Activated CD8-positive, alpha-beta memory T cell treated with anti-CD3 and anti-CD28 coated beads for 4 hours (primary cell): ENCODE results near the gene PRSS36.
"Not testable (repeated sequence)": the region's sequence is repeated elsewhere in the genome, so short reads cannot be mapped to it uniquely, and the experiment has no call there.

Experiments
- DNase-seq, 2 donors: peaks; one replicate each; pipeline ENCODE4 v3.0.0-alpha.2; 2020; ENCODE audit warnings: low read depth in 2 of 2

The PRSS36 gene

GRCh38 chr16:31141489-31142108, 8.3 kb downstream of the PRSS36 start:
- DNase-seq: no peak

- DNase-seq: not testable (repeated sequence)
These were observed 8.8 kb downstream of the PRSS36 start for GRCh38 chr16:31141071-31141469.

DNA sequence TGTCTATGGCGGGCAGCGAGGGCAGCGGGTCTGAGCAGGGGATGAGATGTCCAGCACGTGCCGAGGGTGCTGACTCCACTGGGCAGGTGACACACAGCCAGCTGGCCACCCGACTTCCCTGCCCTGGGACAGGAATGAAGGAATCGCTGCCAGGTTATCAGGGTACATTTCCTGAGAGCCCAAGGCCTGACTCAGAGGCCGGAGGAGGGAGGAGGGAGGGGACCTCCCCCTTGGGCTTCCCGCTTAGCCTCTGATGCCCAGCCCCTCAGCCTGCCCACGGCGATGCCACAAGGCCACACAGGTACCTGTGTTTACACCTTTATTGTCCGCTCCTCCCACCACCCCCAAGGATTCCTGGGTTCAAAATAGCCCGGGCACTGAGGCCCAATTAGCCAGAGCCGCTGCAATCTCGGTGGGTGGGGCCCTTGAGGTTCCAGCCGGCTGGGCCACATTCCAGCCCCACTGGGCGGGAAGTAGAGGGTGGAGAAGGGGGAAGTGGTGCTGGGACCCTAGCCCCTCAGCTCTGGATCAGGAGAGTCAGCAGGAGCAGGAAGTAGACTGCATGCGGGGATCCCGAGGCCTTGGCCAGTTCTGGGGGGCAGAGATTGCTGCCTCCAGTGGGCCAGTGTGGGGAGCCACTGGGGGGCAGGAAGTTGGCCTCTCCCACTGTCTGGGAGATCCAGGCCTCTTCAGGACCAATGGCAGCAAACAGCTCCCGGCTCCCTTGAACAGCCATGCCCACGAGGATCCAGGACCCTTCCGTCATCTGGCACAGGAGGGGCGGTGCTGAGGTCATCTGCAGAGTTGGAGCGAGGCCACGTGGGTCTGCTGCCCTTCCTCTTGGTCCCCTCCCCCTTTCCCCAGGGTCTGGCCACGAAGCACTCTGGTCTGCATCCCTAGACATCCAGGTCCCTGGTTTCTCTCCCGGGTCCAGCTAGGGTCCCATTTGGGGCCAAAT, 11.0 kb downstream of the PRSS36 start:
- no peak for DNase-seq

- DNase-seq: not testable (repeated sequence)
These were observed 12.9 kb downstream of the PRSS36 start for GRCh38 chr16:31136822-31137499.

- DNase-seq: no peak
These were observed 13.6 kb downstream of the PRSS36 start for GRCh38 chr16:31136287-31136662.

GRCh38 chr16:31135535-31136286, 14.2 kb downstream of the PRSS36 start, which contains the start of gene PRSS8:
PRSS8 (minus strand) TSS chr16:31135727; CDS start chr16:31135498, 229 bp downstream.
- no peak for DNase-seq

- no peak for DNase-seq
These were observed 15.0 kb downstream of the PRSS36 start for GRCh38 chr16:31134625-31135534.

DNA sequence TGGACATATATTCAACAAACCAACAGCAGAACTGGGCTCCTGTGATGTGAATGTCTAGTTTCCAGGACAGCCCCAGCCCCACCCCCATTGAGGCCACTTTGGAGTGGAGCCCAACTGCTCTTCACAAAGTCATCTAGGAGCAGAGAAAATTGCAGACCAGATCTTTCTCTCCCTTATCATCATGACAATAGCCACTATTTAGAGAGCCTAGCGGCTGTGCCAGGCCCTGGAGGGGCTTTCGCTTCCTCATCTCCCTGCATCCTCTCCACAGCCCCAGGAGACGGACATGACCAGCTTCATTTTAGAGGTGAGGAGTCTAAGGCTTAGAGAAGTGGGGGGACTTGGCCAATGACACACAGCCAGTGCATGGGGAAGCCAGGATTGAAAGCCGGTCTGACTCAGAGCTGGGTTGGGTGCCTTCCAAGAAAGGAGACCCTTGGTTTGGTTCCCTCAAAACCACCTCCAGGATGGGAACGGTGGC, 15.7 kb downstream of the PRSS36 start:
- DNase-seq: no peak

- no peak for DNase-seq
These were observed 16.8 kb downstream of the PRSS36 start for GRCh38 chr16:31133046-31133501.

- DNase-seq: no peak
These were observed 17.4 kb downstream of the PRSS36 start for GRCh38 chr16:31132303-31132979.

GRCh38 chr16:31131841-31132271, 18.0 kb downstream of the PRSS36 start:
- DNase-seq: no peak

DNA sequence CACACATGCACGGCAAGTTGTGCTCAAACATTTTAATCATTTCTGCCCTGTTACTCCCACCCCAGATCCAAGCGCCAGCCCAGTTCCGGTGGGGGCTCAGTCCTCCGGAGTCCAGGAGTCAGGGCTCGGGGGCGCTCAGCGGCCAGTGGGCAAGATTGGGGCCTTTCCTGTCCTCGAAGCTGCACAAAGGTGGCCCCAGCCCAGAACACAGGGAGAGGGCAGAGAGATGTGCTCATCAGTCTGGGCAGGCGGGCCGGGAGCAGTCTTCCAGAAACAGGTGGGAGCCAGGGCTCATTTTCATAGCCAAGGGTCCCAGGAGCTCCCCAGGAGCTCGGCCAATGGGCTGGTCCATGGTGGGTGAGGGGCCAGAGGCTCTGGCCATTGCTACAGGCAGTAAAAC, 18.4 kb downstream of the PRSS36 start:
- no peak for DNase-seq

- DNase-seq: no peak
These were observed 19.0 kb downstream of the PRSS36 start for GRCh38 chr16:31130899-31131298.

DNA sequence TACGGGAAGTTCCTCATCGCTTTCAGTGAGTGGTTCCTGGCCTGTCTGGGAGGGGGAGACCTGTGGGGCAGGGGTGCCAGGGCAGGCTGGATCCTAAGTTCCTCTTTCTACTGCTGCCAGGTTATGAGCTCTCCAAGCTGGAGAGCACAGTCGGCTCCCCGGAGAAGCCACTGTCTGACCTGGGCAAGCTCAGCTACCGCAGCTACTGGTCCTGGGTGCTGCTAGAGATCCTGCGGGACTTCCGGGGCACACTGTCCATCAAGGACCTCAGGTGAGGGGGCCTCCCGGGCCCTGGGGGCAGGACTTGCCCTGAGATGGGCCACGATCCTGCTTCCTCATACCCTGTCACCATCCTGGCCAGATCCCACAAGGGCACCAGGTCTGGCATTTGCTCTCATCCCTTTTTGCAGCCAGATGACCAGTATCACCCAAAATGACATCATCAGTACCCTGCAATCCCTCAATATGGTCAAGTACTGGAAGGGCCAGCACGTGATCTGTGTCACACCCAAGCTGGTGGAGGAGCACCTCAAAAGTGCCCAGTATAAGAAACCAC, 19.5 kb downstream of the PRSS36 start:
- no peak for DNase-seq

- DNase-seq: no peak
These were observed 20.1 kb downstream of the PRSS36 start for GRCh38 chr16:31129568-31130335.

- no peak for DNase-seq
These were observed 20.9 kb downstream of the PRSS36 start for GRCh38 chr16:31128711-31129567.

GRCh38 chr16:31127182-31127581, 22.7 kb downstream of the PRSS36 start:
- no peak for DNase-seq

DNA sequence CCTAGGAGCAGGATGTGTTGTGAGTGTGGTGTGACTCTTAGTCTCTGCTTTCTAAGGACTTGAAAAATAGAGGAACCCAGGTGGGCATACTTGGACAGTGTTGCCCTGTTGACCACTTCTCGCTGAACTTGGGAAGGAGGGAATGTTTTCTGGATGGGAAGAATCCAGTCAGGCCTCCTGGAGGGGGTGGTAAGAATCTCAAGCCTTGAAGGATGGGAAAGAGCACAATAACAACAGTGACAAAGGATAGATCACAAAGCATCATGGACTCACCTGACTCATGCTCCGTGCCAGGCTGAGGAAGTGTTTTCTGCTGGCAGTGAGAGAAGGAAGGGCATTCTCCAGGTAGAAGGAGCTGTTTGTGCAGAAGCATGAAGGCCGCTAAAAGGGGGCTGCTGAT, 24.0 kb downstream of the PRSS36 start:
- no peak for DNase-seq
